COR-L47 (cell line): ENCODE results near the gene ZNF81.
"Not testable (repeated sequence)": the region's sequence is repeated elsewhere in the genome, so short reads cannot be mapped to it uniquely, and the experiment has no call there.

Source experiments
- DNase-seq: peaks from one replicate; lab custom pipeline; 2025; lab: John Stamatoyannopoulos, UW

The ZNF81 gene

GRCh38 chrX:47844117-47844516 lies 7.4 kb downstream of the ZNF81 start:
- no peak for DNase-seq

DNA sequence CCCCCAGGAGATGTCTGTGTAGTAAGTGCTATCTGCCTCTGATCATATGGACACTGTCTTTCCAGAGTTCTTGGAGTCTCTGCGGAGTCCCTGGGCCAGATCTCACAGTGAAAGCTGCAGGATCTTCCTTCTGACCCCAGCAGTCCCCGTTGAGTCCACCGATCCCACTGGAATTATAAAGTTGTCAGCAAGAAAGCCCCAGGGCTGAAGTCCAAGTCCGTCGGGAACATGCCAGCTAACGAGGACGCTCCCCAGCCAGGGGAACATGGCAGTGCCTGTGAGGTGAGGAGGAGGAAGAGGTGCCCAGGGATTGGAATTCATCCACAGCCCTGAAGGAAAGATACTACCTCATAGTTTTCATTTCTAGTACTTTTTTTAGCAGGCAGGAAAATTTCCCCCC lies 9.3 kb downstream of the ZNF81 start:
- DNase-seq = no peak

GRCh38 chrX:47849778-47850177 lies 13.1 kb downstream of the ZNF81 start:
- DNase-seq = no peak

- DNase-seq = not testable (repeated sequence)
Observed at GRCh38 chrX:47850389-47850788, 13.7 kb downstream of the ZNF81 start.

- no peak for DNase-seq
Observed at GRCh38 chrX:47850901-47851300, 14.2 kb downstream of the ZNF81 start.

DNA sequence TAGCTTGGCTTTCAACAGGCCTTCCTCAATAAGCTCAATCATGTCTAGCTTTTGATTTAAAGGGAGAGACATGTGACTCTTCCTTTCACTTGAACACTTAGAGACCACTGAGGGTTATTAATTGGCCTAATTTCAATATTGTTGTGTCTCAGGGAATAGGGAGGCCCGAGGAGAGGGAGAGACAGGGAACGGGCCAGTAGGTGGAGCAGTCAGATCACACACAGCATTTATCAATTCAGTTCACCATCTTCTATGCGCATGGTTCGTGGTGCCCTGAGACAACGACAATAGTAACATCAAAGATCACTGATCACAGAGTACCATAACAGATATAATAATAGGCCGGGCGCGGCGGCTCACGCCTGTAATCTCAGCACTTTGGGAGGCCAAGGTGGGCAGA lies 17.8 kb downstream of the ZNF81 start:
- no peak for DNase-seq

GRCh38 chrX:47859686-47860085 lies 23.0 kb downstream of the ZNF81 start:
- no peak for DNase-seq

GRCh38 chrX:47862680-47863079 lies 26.0 kb downstream of the ZNF81 start:
- no peak for DNase-seq

DNA sequence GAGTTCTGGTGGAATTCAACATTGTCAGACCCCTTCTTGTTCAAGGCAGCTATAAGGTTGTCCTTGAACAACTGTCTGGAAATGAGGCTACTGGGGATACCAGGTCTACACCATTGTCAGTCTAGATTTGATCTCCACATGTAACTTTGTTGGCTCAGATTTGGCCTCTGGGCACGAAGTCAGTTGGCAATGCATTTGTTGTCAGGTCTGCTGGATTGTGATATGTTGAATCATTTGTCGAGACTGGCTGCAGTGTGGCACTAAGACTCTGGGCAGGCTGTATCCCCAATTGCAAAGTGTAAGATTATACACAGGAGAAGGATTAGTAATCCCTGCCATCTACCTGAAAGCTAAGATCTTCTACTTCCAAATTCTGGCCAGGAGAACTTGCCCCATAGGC lies 26.5 kb downstream of the ZNF81 start:
- DNase-seq = no peak

DNA sequence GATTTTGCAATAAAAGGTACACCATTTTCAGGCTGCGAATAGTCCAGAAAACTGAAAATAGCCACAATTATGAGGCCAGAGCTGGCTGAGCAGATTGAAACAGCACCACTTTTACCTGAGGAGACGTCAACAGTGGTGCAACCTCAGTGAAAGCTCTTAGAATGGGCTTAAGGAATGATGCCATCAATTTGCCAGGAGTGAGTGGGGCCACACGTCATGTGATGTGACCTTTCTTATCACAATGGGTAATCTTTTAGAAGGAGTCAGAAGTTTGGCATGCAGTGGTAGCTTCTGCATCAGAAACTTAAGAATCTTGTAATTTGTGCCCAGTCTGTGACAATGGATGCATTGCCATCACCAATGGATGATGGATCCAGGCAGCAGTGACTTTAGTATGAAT lies 27.6 kb downstream of the ZNF81 start:
- DNase-seq = no peak

- no peak for DNase-seq
Observed at GRCh38 chrX:47864785-47865184, 28.1 kb downstream of the ZNF81 start.

DNA sequence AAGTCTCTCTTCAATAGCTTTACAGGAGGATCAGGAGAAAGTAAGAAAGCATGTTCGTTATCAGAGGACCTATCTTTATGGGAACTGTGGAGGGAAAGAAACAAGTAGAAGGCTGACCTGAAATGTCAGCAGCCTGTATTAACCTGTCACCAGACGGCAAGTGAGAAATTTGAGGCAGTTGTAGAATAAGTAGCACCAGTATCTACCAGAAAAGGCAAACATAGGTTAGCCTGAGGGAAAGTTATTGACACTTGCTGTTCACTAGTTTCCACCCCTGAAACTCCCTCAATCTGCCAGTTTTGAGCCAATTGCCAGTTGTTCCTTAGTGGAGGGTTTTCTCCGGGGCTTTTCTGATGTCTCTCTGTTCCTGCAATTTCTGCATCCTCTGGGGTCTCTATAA lies 36.4 kb downstream of the ZNF81 start:
- no peak for DNase-seq

DNA sequence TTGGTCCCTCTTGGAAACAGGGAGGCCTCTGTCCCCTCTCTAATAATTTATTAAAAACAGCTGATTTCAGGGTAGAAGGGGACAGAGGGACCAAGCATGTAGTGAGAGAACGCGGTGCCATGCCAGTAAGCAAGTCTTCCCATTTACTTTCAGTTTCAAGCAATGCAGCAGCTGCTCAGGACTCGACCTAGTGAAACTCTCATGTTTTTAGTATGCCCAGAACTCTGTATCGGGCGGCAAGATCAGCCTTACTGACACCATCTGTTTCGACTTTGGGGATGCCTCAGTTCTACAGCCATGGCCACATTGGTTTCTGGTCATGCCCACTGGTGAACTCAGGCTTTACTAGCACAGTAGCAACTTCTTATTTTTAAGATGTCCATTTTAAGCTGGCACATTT lies 40.6 kb downstream of the ZNF81 start:
- DNase-seq = no peak

DNA sequence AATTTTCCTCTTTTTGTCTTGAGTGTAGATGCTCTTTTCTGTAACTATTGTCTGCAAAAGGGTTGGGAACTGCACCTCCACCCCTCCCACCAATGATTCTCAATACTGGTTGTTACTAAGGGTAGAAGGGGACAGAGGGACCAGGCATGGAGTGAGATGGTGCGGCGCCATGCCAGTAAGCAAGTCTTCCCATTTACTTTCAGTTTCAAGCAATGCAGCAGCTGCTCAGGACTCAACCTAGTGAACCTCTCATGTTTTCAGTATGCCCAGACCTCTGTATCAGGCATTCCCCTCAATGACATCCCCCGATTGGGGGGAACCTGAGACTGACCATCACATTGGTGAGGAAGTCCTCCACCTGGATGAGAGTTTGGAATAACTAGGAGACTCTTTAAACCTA lies 41.5 kb downstream of the ZNF81 start:
- DNase-seq = no peak

GRCh38 chrX:47879463-47879862 lies 42.8 kb downstream of the ZNF81 start:
- DNase-seq = no peak

DNA sequence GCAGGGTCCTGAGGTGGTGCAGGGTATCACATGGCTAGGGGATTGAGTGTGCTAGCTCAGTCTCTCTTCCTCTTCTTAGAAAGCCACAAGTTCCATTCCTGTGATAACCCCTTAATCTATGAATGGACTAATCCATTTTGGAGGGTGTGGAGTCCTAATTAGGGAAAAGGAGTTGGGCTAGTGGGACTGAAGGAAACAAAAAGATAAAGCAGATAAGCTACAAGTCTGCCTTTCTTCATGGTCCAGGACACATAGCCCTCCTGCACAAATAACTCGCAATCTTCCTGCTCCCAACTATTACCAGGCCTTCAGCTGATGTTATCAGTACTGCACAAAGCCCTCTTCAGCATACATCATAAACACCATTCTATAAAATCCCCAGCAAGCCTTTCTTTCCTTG lies 44.2 kb downstream of the ZNF81 start:
- DNase-seq = no peak

DNA sequence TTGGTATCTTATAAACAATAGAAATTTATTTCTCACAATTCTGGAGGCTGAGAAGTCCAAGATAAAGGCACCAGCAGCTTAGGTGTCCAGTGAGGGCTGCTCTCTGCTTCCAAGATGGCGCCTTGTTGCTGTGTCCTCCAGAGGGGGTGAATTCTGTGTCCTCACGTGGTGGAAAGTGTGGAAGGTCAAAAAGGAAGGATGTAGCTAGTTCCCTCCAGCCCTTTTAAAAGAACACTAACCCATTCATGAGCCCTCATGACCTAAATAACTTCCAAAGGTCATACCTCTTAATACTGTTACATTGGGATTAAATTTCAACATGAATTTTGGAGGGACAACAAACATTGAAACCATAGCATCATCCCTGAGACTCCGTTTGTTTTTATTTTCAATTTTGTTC lies 48.8 kb downstream of the ZNF81 start:
- no peak for DNase-seq

- no peak for DNase-seq
Observed at GRCh38 chrX:47898024-47898423, 61.3 kb downstream of the ZNF81 start.

GRCh38 chrX:47900833-47901232 lies 64.1 kb downstream of the ZNF81 start:
- no peak for DNase-seq

GRCh38 chrX:47902161-47902560 lies 65.5 kb downstream of the ZNF81 start:
- no peak for DNase-seq

GRCh38 chrX:47915886-47916493 lies 79.3 kb downstream of the ZNF81 start:
- no peak for DNase-seq

DNA sequence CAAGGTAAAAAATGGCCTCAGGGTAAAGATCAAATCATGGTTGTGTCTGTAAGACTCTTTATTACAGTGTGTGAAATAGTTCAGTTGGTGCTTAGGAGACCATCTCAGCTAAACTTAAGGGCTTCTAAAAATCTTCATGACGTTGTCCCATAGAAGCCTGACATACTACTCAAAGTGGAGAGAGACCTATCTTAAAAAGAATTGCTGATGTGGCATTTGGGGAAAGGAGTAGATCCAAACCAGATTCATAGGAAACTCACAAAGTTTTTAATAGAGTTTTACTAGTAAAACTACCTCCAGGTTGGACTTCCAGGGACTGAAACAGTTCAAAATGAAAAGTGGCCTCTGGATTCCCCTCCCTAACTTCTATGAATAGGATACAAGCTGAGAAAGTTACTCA lies 81.6 kb downstream of the ZNF81 start:
- no peak for DNase-seq

DNA sequence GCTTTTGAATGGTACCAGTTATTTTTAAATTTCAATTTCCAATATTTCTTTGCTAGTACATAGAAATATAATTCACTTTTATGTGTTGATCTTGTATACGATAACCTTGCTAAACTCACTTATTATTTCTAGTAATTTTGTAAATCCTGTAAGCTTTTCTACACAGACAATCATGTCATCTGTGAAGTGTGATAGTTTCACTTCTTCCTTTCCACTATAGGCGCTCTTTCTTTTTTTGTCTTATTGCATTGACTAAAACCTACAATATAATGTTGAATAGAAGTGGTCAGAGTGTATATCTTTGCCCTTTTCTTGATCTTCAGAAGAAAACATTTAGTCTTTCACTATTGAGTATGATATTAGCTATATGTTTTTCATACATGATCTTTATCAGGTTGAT lies 90.5 kb downstream of the ZNF81 start:
- no peak for DNase-seq

- not testable (repeated sequence) for DNase-seq
Observed at GRCh38 chrX:47931970-47932369, 95.3 kb downstream of the ZNF81 start.

DNA sequence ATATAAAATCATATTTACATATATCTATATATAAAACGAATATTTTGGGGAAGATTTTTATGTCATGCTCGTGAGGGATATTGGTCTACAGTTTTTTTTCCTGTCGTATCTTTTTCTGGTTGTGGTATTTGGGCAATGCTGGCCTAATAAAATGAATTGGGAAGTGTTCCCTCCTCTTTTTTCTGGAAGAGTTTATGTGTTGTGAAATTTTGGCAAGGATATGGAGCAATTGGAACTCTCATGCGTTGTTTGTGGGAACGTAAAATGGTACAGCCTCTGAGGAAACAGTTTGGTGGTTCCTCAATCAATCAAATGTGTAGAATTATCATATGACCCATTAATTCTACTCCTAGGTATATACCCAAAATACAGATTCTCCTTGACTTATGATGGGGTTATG lies 97.2 kb downstream of the ZNF81 start:
- DNase-seq = no peak
